HG03575 (cell line): ENCODE results near the gene BAHCC1.

Experiments
- ATAC-seq: cut with Tn5 transposase; IDR thresholded peaks from one replicate; pipeline ENCODE4 v1.9.1; 2021; ENCODE audit not compliant: unreplicated experiment, insufficient number of reproducible peaks, low FRiP score; ENCODE audit errors: extremely low read depth

The BAHCC1 gene

GRCh38 chr17:81481815-81482505 is 86.7 kb downstream of the BAHCC1 start:
- no peak for ATAC-seq

DNA sequence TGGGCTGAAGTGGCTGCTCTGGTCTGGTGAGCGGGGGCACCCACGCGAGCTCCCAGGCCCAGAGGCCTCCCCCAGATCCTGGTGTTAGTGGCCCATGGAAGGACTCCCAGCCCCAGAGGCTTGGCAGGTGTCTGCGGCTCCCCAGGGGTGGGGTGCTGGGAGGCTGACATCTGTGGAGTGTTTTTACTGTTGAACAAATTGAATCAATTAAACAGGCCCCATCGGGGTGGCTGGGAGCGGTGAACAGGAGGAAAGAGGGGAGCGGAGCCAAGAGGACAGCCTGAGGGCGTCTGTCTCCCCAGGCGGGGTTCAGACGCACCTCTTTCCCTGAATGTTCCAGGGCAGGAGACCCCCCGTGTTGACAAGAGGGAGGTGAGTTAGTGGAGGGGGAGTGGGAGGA is 87.4 kb downstream of the BAHCC1 start:
- ATAC-seq: no peak

DNA sequence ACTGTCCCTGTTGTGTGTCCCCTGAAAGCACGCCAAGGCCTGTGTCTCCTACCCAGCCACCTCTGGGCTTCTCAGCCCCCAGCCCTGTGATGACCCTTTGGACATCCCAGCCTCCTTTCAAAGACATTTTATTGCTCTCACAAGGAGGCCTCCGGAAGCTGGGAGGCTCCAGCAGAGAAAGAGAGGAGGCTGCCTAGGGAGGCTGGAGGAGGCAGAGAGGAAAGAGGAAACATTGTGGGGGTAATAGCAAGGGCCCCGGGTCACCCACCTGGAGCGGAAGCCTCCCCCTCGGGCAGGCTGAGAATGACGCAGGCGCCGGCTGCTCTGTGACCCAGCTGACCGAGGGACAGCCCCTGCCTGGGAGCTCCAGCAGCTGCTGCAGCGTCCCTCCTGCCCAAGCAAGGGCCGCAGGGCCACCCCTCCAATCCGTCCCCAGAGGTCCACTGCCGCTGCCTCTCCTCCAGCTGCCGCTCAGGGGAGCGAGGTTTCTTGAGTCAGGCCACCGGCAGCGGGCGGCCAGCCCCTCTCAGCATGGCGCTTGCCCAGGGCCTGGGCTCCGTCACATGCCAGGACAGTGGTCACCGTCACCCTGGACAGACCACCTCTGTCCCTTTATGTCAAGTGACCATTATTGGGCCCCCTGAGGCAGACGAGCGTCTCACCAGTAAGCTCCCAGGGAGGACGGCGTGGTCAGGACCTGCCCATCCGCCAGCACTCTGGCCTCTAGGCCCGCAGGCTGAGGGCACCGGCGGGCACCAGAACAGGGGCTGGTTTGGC is 88.0 kb downstream of the BAHCC1 start:
- ATAC-seq: no peak

DNA sequence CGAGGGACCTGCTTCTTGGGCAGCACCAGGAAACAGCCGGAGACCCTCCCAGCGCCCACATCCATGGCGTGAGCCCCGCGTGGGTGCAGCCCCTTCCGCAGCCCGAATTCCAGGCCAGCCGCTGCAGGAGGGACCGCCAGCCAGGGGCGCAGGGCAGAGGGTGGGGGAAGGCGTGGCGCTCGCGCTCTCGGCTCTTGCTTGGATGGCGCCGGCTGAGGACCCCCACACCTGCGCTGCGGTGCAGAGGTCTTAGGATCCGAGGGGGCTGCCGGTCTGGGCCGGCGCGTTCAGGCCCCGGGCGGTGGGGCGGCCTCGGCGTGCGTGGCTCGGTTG is 88.6 kb downstream of the BAHCC1 start:
- ATAC-seq: no peak

GRCh38 chr17:81484195-81484979 is 89.1 kb downstream of the BAHCC1 start:
- no peak for ATAC-seq

DNA sequence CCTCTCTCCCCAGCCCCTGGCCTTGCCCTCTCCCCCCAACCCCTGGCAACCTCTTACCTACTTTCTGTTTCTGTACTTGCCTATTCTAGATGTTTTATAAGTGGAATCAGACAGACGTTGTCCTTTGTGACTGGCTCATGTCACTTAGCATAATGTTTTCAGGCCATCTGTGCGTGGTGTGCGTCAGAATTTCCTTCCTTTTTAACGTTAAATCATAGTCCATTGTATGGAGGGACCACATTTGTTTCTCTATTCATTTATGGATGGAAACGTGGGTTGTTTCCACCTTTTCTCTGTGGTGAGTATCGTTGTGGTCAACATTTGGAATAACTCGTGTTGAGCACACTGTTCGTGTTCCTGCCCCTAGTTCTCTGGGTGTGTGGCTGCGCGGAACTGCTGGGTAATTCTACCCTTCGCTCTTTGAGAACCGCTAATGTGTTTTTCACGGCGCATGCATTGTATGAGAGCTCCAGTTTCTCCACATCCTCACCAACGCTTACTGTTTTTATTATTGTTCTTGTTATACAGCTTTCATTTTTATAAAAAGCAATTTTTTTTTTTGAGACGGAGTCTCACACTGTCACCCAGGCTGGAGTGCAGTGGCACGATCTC is 91.0 kb downstream of the BAHCC1 start:
- ATAC-seq: no peak

DNA sequence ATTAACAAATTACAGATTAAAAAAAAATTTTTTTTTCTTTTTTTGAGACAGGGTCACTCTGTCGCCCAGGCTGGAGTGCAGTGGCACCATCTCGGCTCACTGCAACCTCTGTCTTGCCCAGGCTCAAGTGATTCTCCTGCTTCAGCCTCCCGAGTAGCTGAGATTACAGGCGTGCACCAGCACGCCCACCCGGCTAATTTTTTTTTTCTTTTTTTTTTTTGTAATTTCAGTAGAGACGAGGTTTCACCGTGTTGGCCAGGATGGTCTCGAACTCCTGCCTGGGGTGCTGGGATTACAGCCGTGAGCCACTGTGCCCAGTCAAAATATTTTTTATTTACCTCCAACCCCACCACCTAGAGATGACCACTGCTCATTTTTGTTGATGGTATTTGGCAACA is 91.8 kb downstream of the BAHCC1 start:
- ATAC-seq: no peak

- ATAC-seq: no peak
These were observed 92.4 kb downstream of the BAHCC1 start for GRCh38 chr17:81487487-81488275.

- ATAC-seq: no peak
These were observed 93.1 kb downstream of the BAHCC1 start for GRCh38 chr17:81488276-81488860.

GRCh38 chr17:81489012-81489997 is 94.0 kb downstream of the BAHCC1 start:
- no peak for ATAC-seq

DNA sequence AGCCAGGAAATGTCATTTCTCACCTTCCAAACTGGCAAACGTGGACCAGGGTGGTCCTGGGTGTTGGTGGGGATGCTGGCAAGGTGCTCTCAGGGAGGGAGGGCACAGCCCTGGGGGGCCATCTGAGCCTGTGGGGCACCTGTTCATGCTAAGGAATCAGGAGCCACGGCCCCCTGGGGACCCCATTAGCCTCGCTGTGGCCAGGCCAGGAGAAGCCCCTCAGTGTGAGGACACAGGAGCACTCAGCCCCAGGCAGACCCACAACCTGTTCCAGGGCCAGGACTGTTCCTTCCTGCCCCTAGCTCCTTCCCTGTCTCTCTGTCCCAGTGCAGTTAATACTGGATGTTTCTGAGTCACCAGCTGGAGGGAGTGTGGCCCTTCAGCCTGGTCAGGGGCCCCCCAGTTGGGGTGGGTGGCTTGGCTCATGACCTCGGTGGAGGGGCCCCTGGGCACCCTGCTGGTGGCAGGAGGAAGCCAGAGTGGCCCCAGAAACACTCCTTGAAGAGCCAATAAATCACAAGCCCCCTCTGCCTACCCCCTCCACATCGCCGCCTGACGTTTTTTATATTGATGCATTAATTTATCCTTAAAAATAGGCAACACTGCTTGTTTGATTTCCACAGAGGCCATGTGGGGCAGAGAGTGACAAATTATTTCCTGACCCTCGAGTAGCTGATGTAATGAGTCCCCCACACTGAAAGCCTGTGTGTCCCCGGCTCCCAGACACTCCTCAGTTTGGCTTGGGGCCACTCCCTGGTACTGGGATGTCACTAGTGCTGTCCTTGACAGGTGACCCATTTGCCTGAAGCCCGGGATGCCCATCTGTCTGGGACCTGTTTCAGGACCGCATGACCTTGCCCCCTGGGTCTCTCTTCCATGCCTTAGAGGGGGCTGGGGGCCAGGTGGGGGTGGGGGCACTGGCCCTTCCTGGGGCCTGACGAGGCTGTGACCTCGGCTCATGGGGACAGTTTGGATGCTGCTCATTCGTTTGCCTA is 95.0 kb downstream of the BAHCC1 start:
- ATAC-seq: no peak

DNA sequence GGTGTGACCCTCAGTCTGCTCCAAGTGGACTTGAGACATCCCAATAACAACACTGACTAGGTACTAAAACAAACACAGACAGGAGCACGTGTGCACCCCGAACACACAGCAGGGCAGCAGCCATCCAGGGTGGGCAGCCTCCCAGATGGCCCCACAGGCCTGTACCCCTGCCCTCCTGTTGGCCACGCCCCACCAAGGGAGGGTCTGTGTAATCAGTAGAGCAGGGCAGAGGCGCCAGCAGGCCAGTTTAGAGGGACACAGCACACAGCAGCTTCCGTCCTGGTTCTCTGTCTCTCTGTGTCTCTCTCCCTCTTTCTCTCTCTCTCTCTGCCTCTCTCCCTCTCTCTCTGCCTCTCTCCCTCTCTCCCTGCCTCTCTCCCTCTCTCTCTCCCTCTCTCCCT is 95.9 kb downstream of the BAHCC1 start:
- ATAC-seq: no peak

GRCh38 chr17:81491761-81492160 is 96.5 kb downstream of the BAHCC1 start:
- ATAC-seq: no peak

- ATAC-seq: no peak
These were observed 96.9 kb downstream of the BAHCC1 start for GRCh38 chr17:81492202-81492601.

DNA sequence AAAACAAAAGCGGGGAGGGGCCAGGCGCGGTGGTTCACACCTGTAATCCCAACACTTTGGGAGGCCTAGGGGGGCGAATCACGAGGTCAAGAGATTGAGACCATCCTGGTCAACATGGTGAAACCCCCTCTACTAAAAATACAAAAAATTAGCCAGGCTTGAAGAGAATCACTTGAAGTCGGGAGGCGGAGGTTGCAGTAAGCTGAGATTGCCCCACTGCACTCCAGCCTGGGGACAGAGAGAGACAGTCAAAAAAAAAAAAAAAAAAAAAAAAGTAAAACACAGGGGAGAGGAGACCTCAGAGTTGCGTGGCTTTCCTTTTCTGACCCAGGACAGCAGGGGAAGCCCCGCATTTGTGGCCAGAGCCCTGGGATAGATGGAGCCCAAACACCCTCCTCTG is 97.4 kb downstream of the BAHCC1 start:
- ATAC-seq: no peak
